HepG2 (cell line): Measurements from ENCODE around the gene ADGRE3.

Source experiments
- ELF1 ChIP-seq: sonication (generic); formaldehyde crosslinking; IDR thresholded peaks from 2 replicates; pipeline ENCODE4 v1.4.0; 2020; ENCODE audit warnings: missing genetic modification reagents
- EZH2 ChIP-seq: conservative IDR thresholded peaks from 2 replicates; pipeline ENCODE4 v1.6.1; 2012; ENCODE audit warnings: mild to moderate bottlenecking, low read depth, low read length, moderate library complexity
- POLR2AphosphoS5 ChIP-seq: IDR thresholded peaks from 2 replicates; pipeline ENCODE4 v1.6.1; 2012; ENCODE audit warnings: low read depth, low read length
- SRF ChIP-seq: IDR thresholded peaks from 2 replicates; pipeline ENCODE4 v1.6.1; 2011; ENCODE audit warnings: mild to moderate bottlenecking, low read depth, low read length, moderate library complexity
- TCF7L2 ChIP-seq: IDR thresholded peaks from 2 replicates; pipeline ENCODE4 v1.6.1; 2011; ENCODE audit warnings: mild to moderate bottlenecking, low read depth, low read length, moderate library complexity
- ZNF772 ChIP-seq: sonication (generic); formaldehyde crosslinking; IDR thresholded peaks from 2 replicates; pipeline ENCODE4 v1.5.0; 2020; ENCODE audit warnings: mild to moderate bottlenecking, missing genetic modification reagents
- TF ChIP-seq, protein P1 (sequence below): sonication (generic); formaldehyde crosslinking; IDR thresholded peaks from 2 replicates; pipeline ENCODE4 v1.5.1; 2020; ENCODE audit warnings: mild to moderate bottlenecking, missing genetic modification reagents, moderate library complexity
- TF ChIP-seq, protein P2 (sequence below): sonication (generic); formaldehyde crosslinking; conservative IDR thresholded peaks from 2 replicates; pipeline ENCODE4 v1.4.0; 2020; ENCODE audit warnings: missing genetic modification reagents
- TF ChIP-seq, protein P3 (sequence below): IDR thresholded peaks from 2 replicates; pipeline ENCODE4 v1.6.1; 2016; ENCODE audit warnings: missing genetic modification reagents, missing compliant biosample characterization

DNA sequence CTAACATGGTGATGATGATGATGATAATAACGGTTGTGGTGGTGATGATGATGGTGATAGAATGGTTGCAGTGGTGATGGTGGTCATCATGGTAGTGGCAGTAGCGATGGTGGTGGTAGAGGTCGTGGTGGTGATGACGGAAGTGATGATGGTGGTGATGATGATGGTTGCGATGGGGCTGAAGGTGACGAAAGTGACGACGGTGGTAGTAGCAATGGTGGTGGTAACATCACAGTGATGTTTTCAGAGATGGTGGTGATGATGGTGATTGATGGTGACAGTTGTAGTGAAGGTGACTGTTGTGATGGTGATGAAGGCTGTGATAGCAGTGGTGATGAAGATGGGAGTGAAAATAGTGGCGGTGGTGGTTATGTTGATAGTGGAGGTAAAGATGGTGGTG, 3.6 kb upstream of the ADGRE3 start:
- TF ChIP-seq TCF7L2, result no peak
- TF ChIP-seq, protein P1, sequence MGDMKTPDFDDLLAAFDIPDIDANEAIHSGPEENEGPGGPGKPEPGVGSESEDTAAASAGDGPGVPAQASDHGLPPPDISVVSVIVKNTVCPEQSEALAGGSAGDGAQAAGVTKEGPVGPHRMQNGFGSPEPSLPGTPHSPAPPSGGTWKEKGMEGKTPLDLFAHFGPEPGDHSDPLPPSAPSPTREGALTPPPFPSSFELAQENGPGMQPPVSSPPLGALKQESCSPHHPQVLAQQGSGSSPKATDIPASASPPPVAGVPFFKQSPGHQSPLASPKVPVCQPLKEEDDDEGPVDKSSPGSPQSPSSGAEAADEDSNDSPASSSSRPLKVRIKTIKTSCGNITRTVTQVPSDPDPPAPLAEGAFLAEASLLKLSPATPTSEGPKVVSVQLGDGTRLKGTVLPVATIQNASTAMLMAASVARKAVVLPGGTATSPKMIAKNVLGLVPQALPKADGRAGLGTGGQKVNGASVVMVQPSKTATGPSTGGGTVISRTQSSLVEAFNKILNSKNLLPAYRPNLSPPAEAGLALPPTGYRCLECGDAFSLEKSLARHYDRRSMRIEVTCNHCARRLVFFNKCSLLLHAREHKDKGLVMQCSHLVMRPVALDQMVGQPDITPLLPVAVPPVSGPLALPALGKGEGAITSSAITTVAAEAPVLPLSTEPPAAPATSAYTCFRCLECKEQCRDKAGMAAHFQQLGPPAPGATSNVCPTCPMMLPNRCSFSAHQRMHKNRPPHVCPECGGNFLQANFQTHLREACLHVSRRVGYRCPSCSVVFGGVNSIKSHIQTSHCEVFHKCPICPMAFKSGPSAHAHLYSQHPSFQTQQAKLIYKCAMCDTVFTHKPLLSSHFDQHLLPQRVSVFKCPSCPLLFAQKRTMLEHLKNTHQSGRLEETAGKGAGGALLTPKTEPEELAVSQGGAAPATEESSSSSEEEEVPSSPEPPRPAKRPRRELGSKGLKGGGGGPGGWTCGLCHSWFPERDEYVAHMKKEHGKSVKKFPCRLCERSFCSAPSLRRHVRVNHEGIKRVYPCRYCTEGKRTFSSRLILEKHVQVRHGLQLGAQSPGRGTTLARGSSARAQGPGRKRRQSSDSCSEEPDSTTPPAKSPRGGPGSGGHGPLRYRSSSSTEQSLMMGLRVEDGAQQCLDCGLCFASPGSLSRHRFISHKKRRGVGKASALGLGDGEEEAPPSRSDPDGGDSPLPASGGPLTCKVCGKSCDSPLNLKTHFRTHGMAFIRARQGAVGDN, result no peak
- TF ChIP-seq SRF, result no peak
- TF ChIP-seq, protein P2, sequence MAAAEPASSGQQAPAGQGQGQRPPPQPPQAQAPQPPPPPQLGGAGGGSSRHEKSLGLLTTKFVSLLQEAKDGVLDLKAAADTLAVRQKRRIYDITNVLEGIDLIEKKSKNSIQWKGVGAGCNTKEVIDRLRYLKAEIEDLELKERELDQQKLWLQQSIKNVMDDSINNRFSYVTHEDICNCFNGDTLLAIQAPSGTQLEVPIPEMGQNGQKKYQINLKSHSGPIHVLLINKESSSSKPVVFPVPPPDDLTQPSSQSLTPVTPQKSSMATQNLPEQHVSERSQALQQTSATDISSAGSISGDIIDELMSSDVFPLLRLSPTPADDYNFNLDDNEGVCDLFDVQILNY (CRISPR knock-in tag), result no peak
- no peak for TF ChIP-seq EZH2
- TF ChIP-seq, protein P3, sequence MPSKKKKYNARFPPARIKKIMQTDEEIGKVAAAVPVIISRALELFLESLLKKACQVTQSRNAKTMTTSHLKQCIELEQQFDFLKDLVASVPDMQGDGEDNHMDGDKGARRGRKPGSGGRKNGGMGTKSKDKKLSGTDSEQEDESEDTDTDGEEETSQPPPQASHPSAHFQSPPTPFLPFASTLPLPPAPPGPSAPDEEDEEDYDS (CRISPR knock-in tag), result no peak
- TF ChIP-seq ZNF772 (CRISPR knock-in tag), result no peak
- no peak for TF ChIP-seq ELF1
- TF ChIP-seq POLR2AphosphoS5, result no peak
